NCI-H226 (cell line): ENCODE results near the gene ZSWIM6.
A peak's percentile ranks its signal among the peaks of the same experiment; 100 is the strongest.

ENCODE experiments used
- DNase-seq: peaks from one replicate; pipeline ENCODE4 v3.0.0-alpha.2; 2015

Gene ZSWIM6

DNA sequence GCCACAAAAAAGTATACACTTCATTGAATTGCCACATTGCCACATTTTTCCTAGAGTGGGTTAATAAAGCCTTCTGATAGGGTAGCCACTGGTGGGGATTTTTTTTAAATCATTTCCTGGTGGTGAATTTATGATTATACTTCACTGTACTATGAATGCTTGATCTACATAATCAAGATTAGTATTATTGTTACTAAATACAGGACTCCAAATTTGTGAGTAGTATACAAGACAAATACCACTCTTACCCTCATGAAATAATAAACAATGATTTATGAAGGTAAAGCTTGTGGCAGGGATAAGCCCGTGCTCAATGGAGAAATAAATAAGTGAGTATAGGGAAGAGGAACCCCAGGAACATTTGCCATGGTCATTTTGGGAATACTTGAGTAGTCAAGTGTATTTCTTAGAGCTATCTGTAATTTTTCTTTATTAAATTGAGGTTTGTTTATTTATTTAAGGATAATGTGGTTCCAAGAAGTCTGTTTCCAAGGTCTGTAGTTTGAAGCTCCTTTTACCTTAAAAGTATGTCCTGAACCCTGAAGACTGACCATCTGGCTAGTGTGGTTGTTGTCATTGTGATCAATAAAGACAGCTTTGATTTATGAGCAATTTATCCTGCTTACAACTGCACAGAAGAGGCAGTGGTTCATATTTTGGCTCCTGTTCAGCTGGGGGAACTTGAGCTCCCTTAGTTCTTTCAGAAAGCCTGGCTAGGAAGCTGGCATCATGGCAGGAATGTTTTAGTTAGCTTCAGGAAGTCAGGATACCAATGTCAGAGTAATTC lies 118.6 kb downstream of the ZSWIM6 start:
- peak; percentile 86 for DNase-seq

DNA sequence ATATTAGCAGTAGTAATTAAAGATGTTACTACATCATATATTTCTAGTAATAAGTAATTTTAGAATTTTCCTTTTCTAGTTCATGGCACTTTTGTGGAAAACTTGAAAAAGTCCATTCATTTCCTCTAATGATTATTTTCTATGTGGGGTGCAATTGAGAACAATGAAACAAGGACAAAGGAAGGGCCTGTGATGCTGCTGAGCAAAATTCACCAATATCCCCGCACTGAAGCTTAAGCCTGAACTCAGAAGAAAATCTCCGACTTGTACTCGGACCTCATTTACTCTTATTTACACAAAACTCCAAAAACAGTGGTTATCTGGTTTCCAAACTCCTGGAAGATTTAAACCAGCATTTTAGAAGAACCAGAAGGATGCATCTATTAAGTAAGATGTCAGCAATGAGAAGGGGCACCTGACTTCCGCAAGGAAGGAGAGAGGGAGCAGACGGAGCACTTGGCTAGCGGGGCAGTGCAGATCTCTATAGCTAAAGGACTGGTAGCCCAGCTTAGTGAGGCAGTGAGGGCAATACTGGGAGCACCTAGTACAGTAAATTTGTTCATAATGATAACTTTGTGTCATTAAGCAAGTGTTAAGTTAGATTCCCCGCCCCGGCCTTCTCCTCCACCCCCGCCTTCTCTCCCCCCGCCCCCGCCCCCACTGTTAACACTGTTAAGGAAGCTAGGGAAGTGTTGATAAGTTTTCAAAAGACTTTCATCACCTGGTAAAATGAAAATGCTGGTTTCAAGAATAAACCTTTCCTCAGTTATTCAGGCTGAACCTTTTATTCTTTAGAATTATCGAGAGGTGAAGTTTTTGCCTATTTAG lies 123.3 kb downstream of the ZSWIM6 start:
- DNase-seq: no peak

DNA sequence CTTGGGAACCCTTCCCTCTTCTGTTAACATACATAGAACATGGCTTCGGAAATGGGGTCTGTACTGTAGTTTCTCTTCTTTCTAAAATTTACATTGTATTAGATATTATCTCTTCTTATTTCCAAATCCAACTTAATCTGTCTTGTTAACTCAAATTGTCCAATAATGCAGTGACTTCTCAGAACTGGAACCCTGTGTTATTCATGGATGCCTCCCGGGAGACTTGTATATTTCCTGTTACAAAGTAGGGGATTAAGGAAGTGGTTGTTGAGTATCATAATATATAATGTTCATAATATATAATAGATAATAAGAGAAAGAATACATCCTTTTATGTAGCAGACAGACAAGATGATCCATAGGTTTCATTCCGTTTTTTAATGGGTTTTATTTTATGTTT lies 128.4 kb downstream of the ZSWIM6 start:
- DNase-seq: no peak

DNA sequence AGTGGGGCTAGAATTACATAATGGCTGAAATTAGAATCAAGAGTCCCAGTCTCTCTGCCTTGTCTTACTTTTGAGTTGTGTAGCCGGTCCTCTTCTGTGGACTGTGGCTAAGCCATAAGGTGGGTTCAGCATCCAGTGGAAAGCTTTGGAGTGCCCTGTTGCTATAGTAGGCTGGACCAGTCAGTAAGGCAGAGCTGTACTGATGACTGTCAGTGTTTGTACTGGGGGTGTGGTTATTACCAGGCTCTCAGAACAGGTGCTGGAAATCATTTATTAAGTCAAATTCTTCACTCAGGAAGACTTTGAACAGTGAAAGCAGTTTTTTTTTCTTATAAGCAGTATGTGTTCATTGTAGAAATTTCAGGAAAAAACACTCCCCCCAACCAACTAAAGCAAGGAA lies 129.4 kb downstream of the ZSWIM6 start:
- DNase-seq: no peak

DNA sequence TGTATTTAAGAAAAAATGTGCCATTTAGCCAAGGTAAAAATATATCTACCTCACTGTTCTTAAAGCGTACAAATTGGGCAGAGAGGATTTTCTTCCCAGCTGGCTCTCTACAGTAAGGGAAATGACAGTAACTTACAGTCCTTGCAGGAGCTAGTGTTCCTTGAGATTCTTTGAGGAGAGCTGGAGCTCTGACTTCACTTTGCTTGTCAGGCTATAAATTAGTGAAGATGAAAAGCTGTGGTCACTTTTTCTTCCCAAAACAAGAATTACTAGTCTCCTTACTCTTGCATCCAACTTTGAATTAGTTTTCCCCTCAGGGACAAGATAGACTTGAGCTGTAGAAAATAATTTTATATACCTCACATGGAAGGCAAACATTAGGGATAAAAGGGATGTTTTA lies 129.9 kb downstream of the ZSWIM6 start:
- DNase-seq: no peak

DNA sequence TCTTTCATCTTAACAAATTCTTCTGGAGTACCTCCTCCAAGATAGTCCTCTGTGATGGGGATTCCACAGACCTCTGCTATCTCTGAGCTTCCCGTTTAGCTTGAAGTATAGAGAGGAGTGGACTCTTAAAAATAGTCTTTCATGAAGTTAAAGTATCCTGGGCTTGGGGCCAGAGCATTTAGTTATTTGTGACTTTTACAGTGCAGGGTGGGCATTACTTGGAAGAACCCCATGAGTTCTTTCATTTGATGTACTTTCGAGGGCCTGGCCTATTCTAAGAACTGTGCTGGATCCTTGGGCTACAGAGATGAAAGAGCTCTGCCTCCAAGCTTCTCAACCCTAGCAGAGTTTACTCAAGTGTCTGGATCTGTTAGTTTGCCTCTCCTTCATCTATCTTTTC lies 131.5 kb downstream of the ZSWIM6 start:
- peak; percentile 50 for DNase-seq

DNA sequence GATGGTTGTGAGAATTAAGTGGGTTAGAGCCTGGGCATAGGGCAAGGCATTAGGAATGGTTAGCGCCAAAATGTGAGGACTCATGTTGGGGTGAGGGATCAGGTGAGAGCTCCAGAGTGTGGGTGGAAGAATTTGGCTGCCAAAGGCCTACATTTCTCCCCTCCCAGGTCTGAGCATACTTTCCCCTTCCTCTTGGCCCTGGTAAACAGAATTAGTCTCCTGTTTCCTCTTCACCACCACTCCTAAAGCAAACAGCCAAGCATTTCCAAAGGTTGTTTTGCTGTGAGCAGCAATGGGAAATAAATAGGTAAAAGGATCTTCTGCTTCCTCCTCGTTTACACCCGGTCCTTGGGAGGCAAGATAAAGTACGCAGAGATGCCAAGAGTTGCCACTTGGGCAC lies 132.5 kb downstream of the ZSWIM6 start:
- no peak for DNase-seq

DNA sequence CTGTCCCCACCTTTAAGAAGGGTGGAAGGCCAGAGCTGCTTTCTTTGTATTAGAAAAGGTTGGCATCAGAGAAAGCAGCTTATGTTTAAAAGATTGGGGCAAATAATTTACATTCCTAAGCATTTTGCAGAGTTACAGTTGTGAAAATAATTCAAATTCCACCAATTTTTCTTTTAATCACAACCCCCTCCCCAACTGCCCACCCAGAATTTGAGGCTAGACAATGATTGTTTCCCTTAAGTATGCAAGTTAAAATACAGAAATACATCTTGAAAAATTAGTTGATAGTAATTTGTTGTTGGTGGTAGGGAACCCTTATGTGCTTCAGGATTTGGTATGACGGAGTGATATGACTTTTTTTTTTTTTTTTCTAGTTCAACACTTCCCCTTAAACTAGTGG lies 133.0 kb downstream of the ZSWIM6 start:
- no peak for DNase-seq

DNA sequence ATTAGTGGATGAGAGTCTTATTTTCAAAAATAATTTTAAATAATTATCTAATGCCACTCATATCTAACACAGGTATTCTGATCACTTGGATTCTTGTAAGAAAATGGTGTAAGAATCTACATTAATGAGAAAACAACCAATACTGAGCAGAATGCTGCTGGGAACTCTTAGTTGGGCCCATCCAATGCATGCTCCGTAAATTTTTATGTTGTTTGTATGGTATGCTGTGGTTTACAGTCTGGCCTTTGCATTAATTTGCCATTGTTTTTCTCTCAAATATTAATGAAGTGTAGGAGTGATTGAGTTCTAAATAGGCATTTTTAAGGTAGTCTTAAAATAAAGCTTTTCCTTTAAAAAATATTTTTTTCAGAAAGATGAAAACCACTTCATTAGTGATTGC lies 133.4 kb downstream of the ZSWIM6 start:
- DNase-seq: no peak

DNA sequence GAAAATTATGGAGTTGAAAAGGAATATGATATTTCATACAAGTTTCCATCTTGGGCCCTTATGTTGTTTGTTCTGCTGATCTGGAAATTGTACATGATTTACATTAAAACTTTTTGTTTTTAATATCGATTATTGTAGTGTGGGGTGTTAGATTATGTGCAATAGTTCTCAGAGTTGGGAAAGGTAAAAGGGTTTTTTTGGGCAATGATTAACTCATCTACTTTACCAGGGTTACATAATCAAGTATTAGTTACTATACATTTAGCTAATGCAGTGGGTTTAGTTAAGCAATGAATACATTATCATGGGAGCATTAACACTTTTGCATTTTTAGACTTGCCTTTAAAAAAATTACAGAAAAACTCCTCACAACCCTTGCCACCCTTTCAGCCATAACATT lies 134.0 kb downstream of the ZSWIM6 start:
- DNase-seq: no peak

DNA sequence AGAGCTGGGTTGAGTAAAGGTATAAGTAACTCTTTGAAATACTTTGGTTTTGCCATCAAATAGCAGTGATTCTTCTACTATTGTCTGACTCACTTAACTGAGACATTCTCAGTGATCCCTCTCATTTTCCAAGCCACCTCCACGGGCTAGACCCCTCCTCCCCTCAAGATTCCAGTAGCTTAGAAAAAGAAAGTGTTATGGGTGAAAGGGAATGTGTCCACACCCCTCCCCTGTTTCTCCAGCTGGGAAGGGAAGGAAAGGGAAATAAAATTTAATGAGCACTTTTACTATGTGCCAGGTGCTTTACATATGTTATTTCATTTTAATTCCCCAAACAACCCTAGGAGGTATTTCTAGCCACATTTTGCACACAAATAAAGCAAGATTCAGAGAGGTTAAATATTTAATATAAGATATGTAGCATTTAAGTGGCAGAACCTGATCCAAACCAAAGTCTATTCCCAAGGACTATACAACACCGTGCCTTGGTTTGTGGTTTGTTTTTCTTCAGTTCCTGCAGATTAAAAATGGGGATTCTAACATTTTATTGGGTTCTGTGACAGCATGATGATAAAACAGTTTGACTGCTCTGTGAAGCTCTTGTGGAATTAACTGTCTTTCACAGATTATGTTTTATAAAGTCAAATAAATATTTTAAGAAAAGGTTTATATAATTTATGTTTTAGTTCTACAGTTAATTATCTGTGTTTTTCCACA lies 135.9 kb downstream of the ZSWIM6 start:
- DNase-seq: peak; percentile 59

DNA sequence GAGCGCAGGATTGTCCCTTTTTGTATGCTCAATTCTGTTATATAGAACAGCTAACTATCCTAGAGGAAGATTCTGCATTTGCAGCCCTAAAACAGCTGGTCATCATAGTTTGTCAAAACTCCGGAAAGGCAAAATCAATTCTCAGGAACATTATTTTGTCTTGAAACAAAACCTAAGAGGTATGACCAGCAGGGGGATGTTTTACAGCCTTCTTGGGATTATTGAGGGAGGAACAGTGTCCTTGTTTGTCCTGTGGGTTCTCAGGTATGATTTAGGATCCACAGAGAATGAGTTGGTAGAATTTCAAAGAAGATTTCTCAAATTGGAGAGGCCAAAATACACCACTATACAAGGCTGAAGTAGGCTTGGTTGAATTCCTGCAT lies 136.4 kb downstream of the ZSWIM6 start:
- DNase-seq: no peak

DNA sequence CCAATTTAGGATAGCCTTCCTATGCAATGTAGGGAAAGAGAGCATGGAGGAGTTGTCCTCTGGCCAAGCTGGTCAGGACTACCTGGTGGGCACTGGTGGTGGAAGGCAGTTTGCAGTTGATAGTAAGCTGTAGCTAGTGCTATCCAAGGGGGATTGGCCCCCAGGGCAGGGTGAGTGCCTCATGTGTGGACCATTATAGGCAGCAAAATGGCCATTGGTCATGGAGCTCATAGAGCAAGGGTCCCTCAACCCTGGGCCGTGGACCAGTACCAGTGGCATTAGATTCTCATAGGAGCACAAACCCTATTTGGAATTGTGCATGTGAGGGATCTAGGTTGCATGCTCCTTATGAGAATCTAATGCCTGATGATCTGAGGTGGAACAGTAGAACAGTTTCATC lies 139.3 kb downstream of the ZSWIM6 start:
- DNase-seq: no peak

DNA sequence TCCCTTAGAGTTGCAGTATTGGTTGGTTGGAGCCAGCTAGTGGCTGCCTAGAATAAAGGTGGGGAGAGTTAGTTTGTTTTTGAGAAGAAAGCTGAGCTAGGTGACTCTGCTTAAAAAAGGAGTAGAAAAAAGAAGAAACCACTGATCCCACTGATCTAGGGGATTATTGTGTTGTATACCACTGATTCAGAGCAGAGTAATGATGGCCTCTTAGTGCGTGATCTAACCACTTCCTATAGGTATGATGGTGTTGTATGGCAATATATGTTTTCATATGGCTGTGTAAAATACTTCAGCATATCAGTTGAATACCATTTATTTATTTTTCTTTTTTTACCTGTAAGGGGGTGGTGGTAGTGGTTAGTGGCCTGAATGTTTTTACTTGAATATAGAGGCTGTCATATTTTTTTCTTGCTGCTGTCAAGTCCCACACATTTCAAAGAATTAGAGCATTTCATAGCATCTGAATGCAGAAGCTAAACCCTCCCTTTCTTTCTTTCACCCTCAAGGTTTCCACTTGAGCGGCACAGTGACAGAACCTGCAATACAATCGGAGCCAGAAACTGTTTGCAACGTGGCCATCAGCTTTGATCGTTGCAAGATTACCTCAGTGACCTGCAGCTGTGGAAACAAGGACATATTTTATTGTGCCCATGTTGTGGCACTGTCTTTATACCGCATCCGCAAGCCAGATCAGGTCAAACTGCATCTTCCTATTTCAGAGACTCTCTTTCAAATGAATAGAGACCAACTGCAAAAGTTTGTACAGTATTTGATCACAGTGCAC lies 140.3 kb downstream of the ZSWIM6 start:
- no peak for DNase-seq

DNA sequence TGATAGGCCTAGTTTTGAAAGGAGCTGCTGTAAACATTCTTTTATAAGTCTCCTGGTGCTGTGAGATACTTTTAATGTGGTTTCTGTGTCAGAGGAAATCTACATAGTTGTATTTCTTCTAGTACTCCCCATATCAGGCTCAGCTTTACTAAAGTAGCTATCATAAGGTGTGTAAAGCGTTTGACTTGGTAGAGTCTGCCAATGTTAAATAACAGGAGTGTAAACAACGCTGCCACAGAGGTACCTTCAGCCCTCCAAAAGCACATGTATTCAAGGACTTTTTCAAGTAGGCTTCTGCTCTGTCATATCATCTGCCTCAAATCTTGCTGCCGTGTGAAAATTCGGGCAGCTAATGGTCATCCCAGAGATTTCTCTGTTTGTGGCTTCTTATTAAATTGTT lies 142.7 kb downstream of the ZSWIM6 start:
- no peak for DNase-seq

DNA sequence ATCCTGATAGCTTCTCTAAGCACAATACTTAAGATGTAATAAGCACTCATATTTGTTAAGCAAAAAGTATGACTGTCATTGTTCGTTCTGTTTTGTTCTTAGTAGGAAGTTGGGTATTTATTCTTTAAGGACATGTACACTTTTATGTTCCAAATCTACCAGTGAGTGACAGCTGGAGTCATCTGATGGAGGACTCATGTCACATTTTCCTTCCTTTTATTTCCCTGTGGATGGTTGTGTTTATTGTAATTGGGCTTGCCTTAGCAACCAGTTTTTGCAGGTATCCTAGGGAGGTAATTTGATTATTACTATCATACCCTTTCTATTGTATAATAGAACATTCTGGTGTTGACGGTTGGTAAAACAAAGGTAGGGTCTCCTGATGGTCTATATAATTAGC lies 145.7 kb downstream of the ZSWIM6 start:
- no peak for DNase-seq

DNA sequence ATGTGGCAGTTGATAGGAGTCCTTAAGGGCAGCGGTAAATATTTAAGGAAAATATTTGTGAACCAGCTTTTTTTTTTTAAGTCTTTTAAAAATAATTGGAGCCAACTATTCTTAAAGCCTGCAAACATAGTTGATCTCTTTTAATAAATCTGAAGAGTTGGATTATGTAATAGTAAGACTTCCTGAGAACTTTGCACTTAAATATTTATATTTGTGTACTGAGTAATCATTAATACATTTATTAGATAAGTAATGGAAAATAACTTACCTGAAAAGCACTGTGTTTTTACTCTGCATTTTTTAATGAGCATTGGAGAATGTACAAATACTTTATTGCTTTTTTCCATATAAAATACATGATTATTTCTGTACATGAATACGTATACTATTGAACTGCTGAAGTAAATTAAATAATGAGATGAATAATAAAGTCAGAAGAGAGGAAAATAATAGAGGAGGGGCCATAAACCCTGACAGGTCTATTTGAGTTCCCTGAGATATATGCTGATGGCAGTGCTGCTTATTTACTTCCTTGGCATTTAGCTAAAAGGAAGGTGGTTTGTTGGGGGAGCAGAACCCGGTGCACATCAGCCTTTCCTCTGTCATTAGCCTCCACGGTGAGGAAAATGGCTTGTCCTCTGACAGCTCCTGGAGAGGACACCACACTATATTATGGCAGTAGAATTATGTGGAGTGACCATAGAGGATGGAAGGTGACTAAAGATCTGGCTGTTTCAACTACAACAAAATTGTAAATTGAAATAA lies 148.0 kb downstream of the ZSWIM6 start:
- DNase-seq: no peak

DNA sequence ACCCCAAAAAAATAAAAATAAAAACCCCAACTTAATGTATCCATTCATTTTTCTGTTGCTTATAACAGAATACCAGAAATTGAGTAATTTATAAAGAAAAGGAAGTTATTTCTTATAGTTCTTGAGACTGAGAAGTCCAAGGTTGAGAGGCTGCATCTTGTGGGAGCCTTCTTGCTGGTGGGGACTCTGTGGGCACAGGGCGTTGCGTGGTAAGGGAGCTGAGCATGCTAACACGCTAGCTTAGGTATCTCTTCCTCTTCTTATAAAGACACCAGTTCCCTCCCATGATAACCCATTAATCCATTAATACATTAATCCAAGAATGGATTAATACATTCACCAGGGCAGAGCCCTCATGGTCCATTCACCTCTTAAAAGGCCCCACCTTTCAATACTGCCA lies 150.9 kb downstream of the ZSWIM6 start:
- no peak for DNase-seq

DNA sequence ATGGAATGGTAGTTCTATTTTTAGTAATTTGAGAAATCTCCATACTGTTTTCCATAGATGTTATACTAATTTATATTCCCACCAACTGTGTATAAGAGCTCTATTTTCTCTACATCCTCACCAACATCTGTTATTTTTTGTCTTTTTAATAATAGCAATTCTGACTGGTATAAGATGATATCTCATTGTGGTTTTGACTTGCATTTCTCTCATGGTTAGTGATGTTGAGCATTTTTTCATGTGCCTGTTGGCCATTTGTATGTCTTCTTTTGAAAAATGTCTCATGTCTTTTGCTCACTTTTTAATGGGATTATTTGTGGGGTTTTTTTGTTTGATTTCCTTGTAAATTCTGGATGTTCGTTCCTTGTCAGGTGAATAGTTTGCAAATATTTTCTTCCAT lies 154.4 kb downstream of the ZSWIM6 start:
- no peak for DNase-seq

DNA sequence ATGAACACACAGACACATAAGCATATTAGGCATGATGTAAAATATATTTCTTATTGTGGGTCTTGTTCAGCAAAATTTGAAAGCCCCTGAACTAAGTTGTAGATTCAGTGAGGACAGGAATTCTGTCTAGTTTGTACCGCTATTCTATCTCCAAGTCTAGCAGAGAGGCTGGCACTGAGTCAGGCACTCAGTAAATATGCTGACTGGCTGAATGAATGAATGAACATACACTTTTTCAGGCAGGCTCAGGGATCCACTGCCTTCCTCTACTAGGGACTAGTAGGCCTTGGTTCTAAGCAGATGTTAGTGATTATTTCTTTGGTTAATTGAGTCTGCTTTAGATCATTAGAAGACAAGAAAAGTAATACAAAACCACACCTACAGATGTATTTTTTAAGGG lies 157.5 kb downstream of the ZSWIM6 start:
- DNase-seq: no peak

DNA sequence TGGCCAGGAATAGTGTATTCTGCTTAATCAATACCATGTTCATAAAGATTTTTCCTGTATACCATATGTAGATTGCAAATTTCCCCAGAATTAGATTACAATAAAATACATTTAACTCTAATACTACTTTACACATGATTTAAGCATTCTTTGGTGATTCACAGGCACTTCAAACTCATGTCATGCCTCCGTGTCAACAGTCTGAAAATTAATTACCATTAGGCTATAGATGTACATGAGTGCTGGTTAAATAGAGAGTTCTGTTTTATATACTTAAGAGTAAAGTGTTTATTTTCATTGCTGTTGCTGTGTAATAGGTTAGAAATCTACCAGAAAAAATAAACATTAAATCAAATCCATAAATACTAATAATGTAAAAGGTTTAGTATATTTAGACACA lies 159.8 kb downstream of the ZSWIM6 start:
- DNase-seq: no peak

DNA sequence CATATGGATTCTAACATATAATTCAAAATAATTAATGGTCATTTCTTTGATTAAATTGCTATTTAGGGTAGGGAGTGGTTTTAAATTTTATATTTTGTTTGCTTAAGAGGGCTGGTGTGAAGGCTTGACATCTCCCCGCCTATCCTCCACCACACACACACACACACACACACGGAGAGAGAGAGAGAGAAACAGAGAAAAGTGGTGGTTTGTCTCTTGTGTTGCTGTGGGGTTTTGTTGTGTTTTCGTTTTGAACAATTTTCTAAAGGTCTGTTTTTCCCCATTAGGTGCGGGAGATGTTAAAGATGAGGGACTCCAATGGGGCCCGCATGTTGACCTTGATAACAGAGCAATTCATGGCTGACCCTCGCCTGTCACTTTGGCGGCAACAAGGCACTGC lies 161.9 kb downstream of the ZSWIM6 start:
- no peak for DNase-seq
